LHCN-M2 (cell line): ENCODE results near the gene ATP6V0B. TPM values are rescaled to one million over a fixed set of nuclear protein-coding genes. Genes with fewer than 3 reads are reported as not detected.

Experiments used
- total RNA-seq: library from RNA; depleted of rRNA; stranded (reverse); fragments of >200 nt; gene quantifications from 2 replicates; pipeline ENCODE4 v1.2.3, GENCODE V29; 2014; rRNA removed

The ATP6V0B gene
- total RNA-seq, 1 experiment from 2014 or later, result 200 TPM

Other genes with a start within 250 kb of the ATP6V0B start
- gene ARTN, start 41.2 kb upstream of the ATP6V0B start, total RNA-seq, result 2.1 TPM in 1 of 2 replicates, not detected in the other
- 30.5 and 31.8 TPM in 2 replicates for gene IPO13, start 28.0 kb upstream of the ATP6V0B start, total RNA-seq
- 30.7 and 36.2 TPM in 2 replicates for gene DPH2, start 5.0 kb upstream of the ATP6V0B start, total RNA-seq
- 110 and 115 TPM in 2 replicates for gene B4GALT2, start 4.2 kb downstream of the ATP6V0B start, total RNA-seq
- gene CCDC24, start 16.6 kb downstream of the ATP6V0B start, total RNA-seq, result 5.1 and 5.2 TPM in 2 replicates
- gene SLC6A9, start 56.5 kb downstream of the ATP6V0B start, total RNA-seq, result 0.06 and 0.40 TPM in 2 replicates
- gene KLF17, start 143.9 kb downstream of the ATP6V0B start, total RNA-seq, result 0.11 and 0.19 TPM in 2 replicates
- gene KLF18, start 166.7 kb downstream of the ATP6V0B start, total RNA-seq, result not detected in 2 replicates
- 16.0 and 18.3 TPM in 2 replicates for gene DMAP1, start 238.5 kb downstream of the ATP6V0B start, total RNA-seq